Activated effector memory CD4-positive, alpha-beta T cell treated with anti-CD3 and anti-CD28 coated beads, Interleukin-2, amount 50 U/mL, for 16 hours (primary cell): ENCODE results near the gene SCYGR8.
"Not testable (repeated sequence)": the region's sequence is repeated elsewhere in the genome, so short reads cannot be mapped to it uniquely, and the experiment has no call there.

Experiments
- DNase-seq: peaks from one replicate; pipeline ENCODE4 v3.0.0-alpha.2; 2020

Gene SCYGR8

GRCh38 chr2:227745594-227745993 lies at the start of gene SCYGR8:
TSS of gene SCYGR8 (plus strand) at chr2:227745894. CDS start at chr2:227745894, 0 bp downstream.
- DNase-seq, result no peak

- DNase-seq, result no peak
Observed at GRCh38 chr2:227696990-227697679, 48.6 kb upstream of the SCYGR8 start.

- DNase-seq, result no peak
Observed at GRCh38 chr2:227701556-227701955, 44.1 kb upstream of the SCYGR8 start.

GRCh38 chr2:227703280-227703732 lies 42.4 kb upstream of the SCYGR8 start:
- DNase-seq, result no peak

- no peak for DNase-seq
Observed at GRCh38 chr2:227703961-227704360, 41.7 kb upstream of the SCYGR8 start.

GRCh38 chr2:227706859-227707258 lies 38.8 kb upstream of the SCYGR8 start:
- no peak for DNase-seq

- no peak for DNase-seq
Observed at GRCh38 chr2:227707390-227707789, 38.3 kb upstream of the SCYGR8 start.

GRCh38 chr2:227710986-227711385 lies 34.7 kb upstream of the SCYGR8 start:
- DNase-seq, result no peak

- DNase-seq, result no peak
Observed at GRCh38 chr2:227713291-227713690, 32.4 kb upstream of the SCYGR8 start.

- DNase-seq, result no peak
Observed at GRCh38 chr2:227716501-227716900, 29.2 kb upstream of the SCYGR8 start.

- DNase-seq, result no peak
Observed at GRCh38 chr2:227717687-227718567, 27.8 kb upstream of the SCYGR8 start, which contains the start of gene SLC19A3. TSS of gene SLC19A3 (minus strand) at chr2:227718028. CDS start at chr2:227702318, 15,710 bp downstream.

- DNase-seq, result no peak
Observed at GRCh38 chr2:227719641-227720040, 26.1 kb upstream of the SCYGR8 start.

GRCh38 chr2:227720680-227721079 lies 25.0 kb upstream of the SCYGR8 start:
- no peak for DNase-seq

- not testable (repeated sequence) for DNase-seq
Observed at GRCh38 chr2:227722821-227723220, 22.9 kb upstream of the SCYGR8 start.

- DNase-seq, result no peak
Observed at GRCh38 chr2:227724394-227725039, 21.2 kb upstream of the SCYGR8 start, which contains the start of gene SCYGR6. TSS of gene SCYGR6 (minus strand) at chr2:227724757. CDS start at chr2:227724757, 0 bp downstream.

- DNase-seq, result no peak
Observed at GRCh38 chr2:227728035-227728434, 17.7 kb upstream of the SCYGR8 start, which contains the start of gene SCYGR7. TSS of gene SCYGR7 (plus strand) at chr2:227728335. CDS start at chr2:227728335, 0 bp downstream.

GRCh38 chr2:227739351-227739750 lies 6.3 kb upstream of the SCYGR8 start:
- no peak for DNase-seq

GRCh38 chr2:227740705-227741104 lies 5.0 kb upstream of the SCYGR8 start:
- not testable (repeated sequence) for DNase-seq

GRCh38 chr2:227748079-227748478 lies 2.4 kb downstream of the SCYGR8 start:
- no peak for DNase-seq

GRCh38 chr2:227756261-227756660 lies 10.6 kb downstream of the SCYGR8 start:
- DNase-seq, result not testable (repeated sequence)

- DNase-seq, result no peak
Observed at GRCh38 chr2:227759411-227760118, 13.9 kb downstream of the SCYGR8 start.

GRCh38 chr2:227761740-227762476 lies 16.2 kb downstream of the SCYGR8 start:
- DNase-seq, result no peak
